ENCODE results near the gene CHPT1.

DNA sequence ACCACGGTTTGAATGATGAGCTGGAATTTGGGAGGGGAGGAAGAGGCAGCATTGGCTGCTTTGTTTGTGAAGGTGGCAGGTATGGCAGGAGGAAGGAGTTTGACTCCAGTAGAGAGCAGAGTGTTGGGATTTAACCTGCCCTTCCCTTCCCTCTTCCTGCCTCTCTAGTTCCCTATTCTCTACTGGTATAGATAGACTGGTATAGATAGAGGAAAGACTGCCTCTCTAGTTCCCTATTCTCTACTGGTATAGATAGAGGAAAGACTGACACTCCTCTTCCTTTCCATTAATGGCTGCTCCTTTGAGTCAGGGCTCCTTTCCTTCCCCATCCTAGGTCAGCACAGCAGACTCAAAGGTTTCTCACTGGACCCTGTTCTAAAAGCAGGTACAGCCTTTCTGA lies 50.3 kb downstream of the CHPT1 start:
- TF ChIP-seq, protein P1, sequence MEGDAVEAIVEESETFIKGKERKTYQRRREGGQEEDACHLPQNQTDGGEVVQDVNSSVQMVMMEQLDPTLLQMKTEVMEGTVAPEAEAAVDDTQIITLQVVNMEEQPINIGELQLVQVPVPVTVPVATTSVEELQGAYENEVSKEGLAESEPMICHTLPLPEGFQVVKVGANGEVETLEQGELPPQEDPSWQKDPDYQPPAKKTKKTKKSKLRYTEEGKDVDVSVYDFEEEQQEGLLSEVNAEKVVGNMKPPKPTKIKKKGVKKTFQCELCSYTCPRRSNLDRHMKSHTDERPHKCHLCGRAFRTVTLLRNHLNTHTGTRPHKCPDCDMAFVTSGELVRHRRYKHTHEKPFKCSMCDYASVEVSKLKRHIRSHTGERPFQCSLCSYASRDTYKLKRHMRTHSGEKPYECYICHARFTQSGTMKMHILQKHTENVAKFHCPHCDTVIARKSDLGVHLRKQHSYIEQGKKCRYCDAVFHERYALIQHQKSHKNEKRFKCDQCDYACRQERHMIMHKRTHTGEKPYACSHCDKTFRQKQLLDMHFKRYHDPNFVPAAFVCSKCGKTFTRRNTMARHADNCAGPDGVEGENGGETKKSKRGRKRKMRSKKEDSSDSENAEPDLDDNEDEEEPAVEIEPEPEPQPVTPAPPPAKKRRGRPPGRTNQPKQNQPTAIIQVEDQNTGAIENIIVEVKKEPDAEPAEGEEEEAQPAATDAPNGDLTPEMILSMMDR (IDR thresholded peaks at IDR 0.05; ENCODE audit: poor library complexity, severe bottlenecking): no peak
- TF ChIP-seq RAD21 (conservative IDR thresholded peaks at IDR 0.05): no peak
- no peak for TF ChIP-seq SMC3 (conservative IDR thresholded peaks at IDR 0.05; ENCODE audit: poor library complexity)
